IMR-90 (cell line): ENCODE data around the gene EPO. TPM values are rescaled to one million over a fixed set of nuclear protein-coding genes. Genes with fewer than 3 reads are reported as not detected.

Source experiments
- ATAC-seq: fragments of 200-7000 bp; cut with Tn5 transposase; 2 replicates; pipeline ENCODE4 v1.9.1; 2020; ENCODE audit warnings: low read depth, mild to moderate bottlenecking, moderate library complexity
- BruUV-seq: library from RNA; stranded (reverse); fragments of 400-500 nt; replicated peaks from 2 replicates; lab custom pipeline; 2021; lab: Mats Ljungman, UMichigan
- CTCF ChIA-PET: fragments of 300-600 bp; formaldehyde crosslinking; extraction: SDS; loops from one replicate; lab custom pipeline; 2021; ENCODE audit warnings: antibody characterized with exemption; lab: Yijun Ruan, JAX
- POLR2A ChIA-PET: fragments of 300-600 bp; sonication (Branson Sonifier 250); formaldehyde crosslinking; loops from one replicate; lab custom pipeline; 2022; ENCODE audit warnings: antibody characterized with exemption; ENCODE audit not compliant: unreplicated experiment; lab: Charles Lee
- DNase-seq: peaks from one replicate; pipeline ENCODE4 v3.0.0; 2013
- H2AFZ ChIP-seq: replicated peaks from 2 replicates; pipeline ENCODE3; 2013; ENCODE audit warnings: low read length, mild to moderate bottlenecking; ENCODE audit not compliant: poor library complexity
- H2AK5ac ChIP-seq: 2 replicates; pipeline ENCODE4 v1.6.1; 2013; ENCODE audit warnings: low read depth, low read length, inconsistent platforms
- H2AK9ac ChIP-seq: replicated peaks from 2 replicates; pipeline ENCODE3; 2013; ENCODE audit warnings: mild to moderate bottlenecking, low read depth, low read length, moderate library complexity; ENCODE audit not compliant: poor library complexity
- H2BK120ac ChIP-seq: 2 replicates; pipeline ENCODE4 v1.6.1; 2013; ENCODE audit warnings: low read depth, low read length, inconsistent platforms
- H2BK15ac ChIP-seq: 3 replicates; pipeline ENCODE4 v1.6.1; 2013; ENCODE audit warnings: low read depth, low read length, inconsistent platforms
- H2BK20ac ChIP-seq: 2 replicates; pipeline ENCODE4 v1.6.1; 2013; ENCODE audit warnings: low read depth, mild to moderate bottlenecking, inconsistent platforms, low read length, moderate library complexity
- H2BK5ac ChIP-seq: 2 replicates; pipeline ENCODE4 v1.6.1; 2013; ENCODE audit warnings: mild to moderate bottlenecking, low read depth, low read length, inconsistent platforms; ENCODE audit not compliant: poor library complexity, severe bottlenecking
- H3K14ac ChIP-seq: replicated peaks from 2 replicates; pipeline ENCODE4 v1.6.1; 2013; ENCODE audit warnings: low read depth, low read length, inconsistent platforms
- H3K18ac ChIP-seq: 2 replicates; pipeline ENCODE4 v1.6.1; 2013; ENCODE audit warnings: low read depth, low read length, control low read depth
- H3K23ac ChIP-seq: 2 replicates; pipeline ENCODE4 v1.6.1; 2013; ENCODE audit warnings: low read depth, low read length, inconsistent platforms
- H3K27ac ChIP-seq: 2 replicates; pipeline ENCODE4 v1.5.1; 2013; ENCODE audit warnings: mild to moderate bottlenecking, control low read depth, low read length; ENCODE audit not compliant: insufficient read depth
- H3K27me3 ChIP-seq: 2 replicates; pipeline ENCODE4 v1.6.1; 2013; ENCODE audit warnings: low read length; ENCODE audit not compliant: control insufficient read depth, insufficient read depth
- H3K36me3 ChIP-seq: 2 replicates; pipeline ENCODE4 v1.6.1; 2013; ENCODE audit warnings: low read length, mixed read lengths; ENCODE audit not compliant: control insufficient read depth, insufficient read depth
- H3K4ac ChIP-seq: 2 replicates; pipeline ENCODE4 v1.6.1; 2013; ENCODE audit warnings: low read depth, low read length, inconsistent platforms
- H3K4me1 ChIP-seq: 2 replicates; pipeline ENCODE4 v1.6.1; 2013; ENCODE audit warnings: low read length, mixed read lengths; ENCODE audit not compliant: control insufficient read depth, insufficient read depth
- H3K4me2 ChIP-seq: 2 replicates; pipeline ENCODE4 v1.6.1; 2013; ENCODE audit warnings: low read depth, mild to moderate bottlenecking, control low read depth, low read length, moderate library complexity
- H3K4me3 ChIP-seq: 2 replicates; pipeline ENCODE4 v1.5.1; 2013; ENCODE audit warnings: low read depth, mild to moderate bottlenecking, control low read depth, low read length, moderate library complexity; ENCODE audit not compliant: insufficient read depth
- H3K56ac ChIP-seq: 2 replicates; pipeline ENCODE4 v1.6.1; 2013; ENCODE audit warnings: low read length, inconsistent platforms; ENCODE audit not compliant: insufficient read depth; ENCODE audit errors: extremely low read depth
- H3K79me1 ChIP-seq, 2 experiments: 2 replicates each; pipeline ENCODE4 v1.6.1; 2013; ENCODE audit warnings: low read length in 2 of 2, inconsistent platforms in 1 of 2, low read depth in 1 of 2
- H3K9ac ChIP-seq: 2 replicates; pipeline ENCODE4 v1.6.1; 2013; ENCODE audit warnings: low read depth, low read length, control low read depth
- H3K9me1 ChIP-seq: 2 replicates; pipeline ENCODE4 v1.6.1; 2013; ENCODE audit warnings: low read length, inconsistent platforms; ENCODE audit not compliant: insufficient read depth
- H3K9me3 ChIP-seq: 2 replicates; pipeline ENCODE4 v1.6.1; 2013; ENCODE audit warnings: low read length; ENCODE audit not compliant: control insufficient read depth, insufficient read depth
- H4K20me1 ChIP-seq: 2 replicates; pipeline ENCODE4 v1.6.1; 2013; ENCODE audit warnings: low read length, inconsistent platforms; ENCODE audit not compliant: insufficient read depth
- H4K5ac ChIP-seq: 2 replicates; pipeline ENCODE4 v1.6.1; 2013; ENCODE audit warnings: mild to moderate bottlenecking, low read depth, low read length, control low read depth
- H4K8ac ChIP-seq, 2 experiments: 2 replicates each; pipeline ENCODE4 v1.6.1; 2013; ENCODE audit warnings: low read depth in 2 of 2, low read length in 2 of 2, control low read depth in 1 of 2, inconsistent platforms in 1 of 2
- H4K91ac ChIP-seq: 2 replicates; pipeline ENCODE4 v1.6.1; 2013; ENCODE audit warnings: low read depth, low read length, inconsistent platforms; ENCODE audit not compliant: insufficient read depth
- BHLHE40 ChIP-seq: fragments of 150-350 bp; IDR thresholded peaks from 2 replicates; pipeline ENCODE4 v1.6.1; 2016; ENCODE audit warnings: mild to moderate bottlenecking, low read depth, low read length
- CEBPB ChIP-seq: IDR thresholded peaks from 2 replicates; pipeline ENCODE4 v1.6.1; 2012; ENCODE audit warnings: low read depth, low read length, improper control_type of control experiment
- CHD1 ChIP-seq: IDR thresholded peaks from 2 replicates; pipeline ENCODE4 v1.6.1; 2012; ENCODE audit warnings: low read depth, low read length, improper control_type of control experiment
- FOS ChIP-seq: fragments of 150-350 bp; IDR thresholded peaks from 2 replicates; pipeline ENCODE4 v1.6.1; 2016; ENCODE audit warnings: low read depth, low read length
- MAZ ChIP-seq: IDR thresholded peaks from 2 replicates; pipeline ENCODE4 v1.6.1; 2012; ENCODE audit warnings: low read depth, mild to moderate bottlenecking, low read length, improper control_type of control experiment, moderate library complexity, borderline replicate concordance
- MXI1 ChIP-seq: IDR thresholded peaks from 2 replicates; pipeline ENCODE4 v1.6.1; 2012; ENCODE audit warnings: low read depth, mild to moderate bottlenecking, low read length, moderate library complexity, borderline replicate concordance
- NFE2L2 ChIP-seq: fragments of 150-350 bp; IDR thresholded peaks from 2 replicates; pipeline ENCODE4 v1.6.1; 2016; ENCODE audit warnings: low read depth, mild to moderate bottlenecking, low read length
- POLR2A ChIP-seq: IDR thresholded peaks from 2 replicates; pipeline ENCODE4 v1.6.1; 2012; ENCODE audit warnings: mild to moderate bottlenecking, low read depth, low read length
- RAD21 ChIP-seq: IDR thresholded peaks from 2 replicates; pipeline ENCODE4 v1.6.1; 2012; ENCODE audit warnings: low read length, improper control_type of control experiment
- RFX5 ChIP-seq: IDR thresholded peaks from 2 replicates; pipeline ENCODE4 v1.8.0; 2012; ENCODE audit warnings: low read depth, mild to moderate bottlenecking, low read length, moderate library complexity
- WGBS, 2 experiments: methylation state at CpG; one replicate each; pipeline versions ENCODE4 v1.1.5 to v1.1.7; 2013; ENCODE audit warnings: missing lambda C conversion rate in 2 of 2; ENCODE audit not compliant: insufficient read length in 1 of 2; ENCODE audit errors: extremely low coverage in 2 of 2; 5-methylcytosine and 5-hydroxymethylcytosine counted together
- dilution Hi-C: fragments of 300-500 bp; cut with HindIII; formaldehyde crosslinking; loops from one replicate; pipeline ENCODE4 v1.14.3; 2018; ENCODE audit warnings: low sequenced_read_pairs; ENCODE audit not compliant: unreplicated experiment
- in situ Hi-C: fragments of 300-500 bp; cut with MboI; formaldehyde crosslinking; loops from 3 replicates; pipeline ENCODE4 v1.14.3; 2019; ENCODE audit warnings: low sequenced_read_pairs, inconsistent platforms, mixed read lengths
- intact Hi-C: fragments of 100-400 bp; cut with micrococcal nuclease; formaldehyde crosslinking; loops from 2 replicates; pipeline ENCODE4 v1.10.0; 2022
- polyA plus RNA-seq, 3 experiments: library from polyadenylated mRNA; depleted of rRNA; stranded (reverse); fragments of >200 nt; gene quantifications; 2 replicates each; pipeline ENCODE4 v1.2.3, GENCODE V29; 2012; ENCODE audit warnings: low replicate concordance in 1 of 3
- total RNA-seq: library from RNA; depleted of rRNA; stranded (reverse); fragments of >200 nt; gene quantifications from 2 replicates; pipeline ENCODE4 v1.2.3, GENCODE V29; 2012
- TF ChIP-seq, protein P1 (sequence below): fragments of 150-350 bp; IDR thresholded peaks from 2 replicates; pipeline ENCODE4 v1.6.1; 2016; ENCODE audit warnings: low read depth, mild to moderate bottlenecking, low read length, moderate library complexity, borderline replicate concordance
- TF ChIP-seq, protein P2 (sequence below): conservative IDR thresholded peaks from 2 replicates; pipeline ENCODE4 v1.5.1; 2012; ENCODE audit warnings: mild to moderate bottlenecking, low read depth, low read length, improper control_type of control experiment

Gene EPO
- total and polyA plus RNA-seq, 2 of the 4 experiments (the other 2 are of a cell fraction), result not detected

DNA sequence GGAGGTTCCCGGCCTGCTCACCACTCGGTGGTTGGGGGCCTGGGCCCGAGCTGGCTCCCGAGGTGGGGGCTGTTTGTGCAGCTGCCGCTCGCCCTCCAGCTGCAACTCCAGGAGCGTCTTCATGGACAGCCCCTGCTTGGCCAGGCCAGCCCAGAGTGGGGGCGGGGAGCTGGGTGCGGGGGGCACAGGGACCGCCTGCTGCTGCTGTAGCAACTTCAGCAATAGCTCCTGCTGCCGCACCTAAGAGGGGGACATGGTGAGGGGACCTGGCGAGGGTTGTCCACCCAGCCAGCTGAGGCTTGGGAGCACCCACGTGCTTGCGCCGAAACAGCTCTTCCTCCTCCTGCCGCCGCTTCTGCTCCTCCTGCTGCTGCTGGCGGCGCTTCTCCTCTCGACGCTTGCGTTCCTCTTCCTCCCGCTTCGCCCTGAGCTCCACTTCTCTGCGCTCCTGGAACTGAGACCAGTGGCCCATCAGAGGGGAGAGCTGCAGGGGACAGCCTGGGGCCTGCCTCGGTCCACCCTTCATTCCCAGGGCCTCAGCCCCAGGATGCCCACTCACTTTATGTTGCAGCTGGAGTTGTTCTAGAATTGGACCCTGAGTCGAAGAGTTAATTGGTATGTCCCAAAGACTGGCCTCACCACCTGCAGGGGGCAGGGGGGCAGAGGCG, 37.1 kb upstream of the EPO start:
- Histone ChIP-seq H3K4me2 (no peak overlapping the region), H3K14ac (no peak overlapping the region), H3K18ac (no peak overlapping the region), H3K36me3 (peaks cover 87% of the 10 kb centered on the region), H3K27me3 (no peaks in the 10 kb centered on the region), H2AK9ac (peak overlapping the region; percentile 3), H3K4me3 (no peak overlapping the region), H3K79me1 (peaks cover 6 to 34% of the 10 kb centered on the region in 2 experiments), H3K27ac (no peak overlapping the region), H3K56ac (no peak overlapping the region), H2AK5ac (no peak overlapping the region), H3K4ac (no peak overlapping the region), H4K20me1 (peaks cover 38% of the 10 kb centered on the region), H3K4me1 (peaks cover 9% of the 10 kb centered on the region), H2BK5ac (no peak overlapping the region), H3K9me3 (no peaks in the 10 kb centered on the region), H3K9ac (no peak overlapping the region), H4K8ac (no peak overlapping the region), H2BK20ac (no peak overlapping the region), H2BK15ac (no peak overlapping the region), H2BK120ac (no peak overlapping the region), H3K23ac (no peak overlapping the region), H3K9me1 (no peaks in the 10 kb centered on the region), H4K91ac (no peak overlapping the region), H2AFZ (no peak overlapping the region), H4K5ac (no peak overlapping the region)
- dilution Hi-C loops, result no loop called here
- intact Hi-C loops, result no loop called here
- TF ChIP-seq MAZ, result no peak
- no peak for TF ChIP-seq RFX5
- TF ChIP-seq POLR2A, result no peak
- TF ChIP-seq MXI1, result no peak
- TF ChIP-seq FOS, result no peak
- no peak for TF ChIP-seq CHD1
- TF ChIP-seq, protein P1, sequence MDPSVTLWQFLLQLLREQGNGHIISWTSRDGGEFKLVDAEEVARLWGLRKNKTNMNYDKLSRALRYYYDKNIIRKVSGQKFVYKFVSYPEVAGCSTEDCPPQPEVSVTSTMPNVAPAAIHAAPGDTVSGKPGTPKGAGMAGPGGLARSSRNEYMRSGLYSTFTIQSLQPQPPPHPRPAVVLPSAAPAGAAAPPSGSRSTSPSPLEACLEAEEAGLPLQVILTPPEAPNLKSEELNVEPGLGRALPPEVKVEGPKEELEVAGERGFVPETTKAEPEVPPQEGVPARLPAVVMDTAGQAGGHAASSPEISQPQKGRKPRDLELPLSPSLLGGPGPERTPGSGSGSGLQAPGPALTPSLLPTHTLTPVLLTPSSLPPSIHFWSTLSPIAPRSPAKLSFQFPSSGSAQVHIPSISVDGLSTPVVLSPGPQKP, result no peak
- TF ChIP-seq CEBPB, result no peak
- TF ChIP-seq, protein P2, sequence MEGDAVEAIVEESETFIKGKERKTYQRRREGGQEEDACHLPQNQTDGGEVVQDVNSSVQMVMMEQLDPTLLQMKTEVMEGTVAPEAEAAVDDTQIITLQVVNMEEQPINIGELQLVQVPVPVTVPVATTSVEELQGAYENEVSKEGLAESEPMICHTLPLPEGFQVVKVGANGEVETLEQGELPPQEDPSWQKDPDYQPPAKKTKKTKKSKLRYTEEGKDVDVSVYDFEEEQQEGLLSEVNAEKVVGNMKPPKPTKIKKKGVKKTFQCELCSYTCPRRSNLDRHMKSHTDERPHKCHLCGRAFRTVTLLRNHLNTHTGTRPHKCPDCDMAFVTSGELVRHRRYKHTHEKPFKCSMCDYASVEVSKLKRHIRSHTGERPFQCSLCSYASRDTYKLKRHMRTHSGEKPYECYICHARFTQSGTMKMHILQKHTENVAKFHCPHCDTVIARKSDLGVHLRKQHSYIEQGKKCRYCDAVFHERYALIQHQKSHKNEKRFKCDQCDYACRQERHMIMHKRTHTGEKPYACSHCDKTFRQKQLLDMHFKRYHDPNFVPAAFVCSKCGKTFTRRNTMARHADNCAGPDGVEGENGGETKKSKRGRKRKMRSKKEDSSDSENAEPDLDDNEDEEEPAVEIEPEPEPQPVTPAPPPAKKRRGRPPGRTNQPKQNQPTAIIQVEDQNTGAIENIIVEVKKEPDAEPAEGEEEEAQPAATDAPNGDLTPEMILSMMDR, result no peak
- no peak for TF ChIP-seq BHLHE40
- no peak for TF ChIP-seq RAD21
- TF ChIP-seq NFE2L2, result no peak
- DNase-seq (no peak), ATAC-seq (no peak)
- no TSS peak for BruUV-seq
- POLR2A ChIA-PET, result no interaction called here
- 96% methylated on average over 14 of the region's 28 CpGs; no CpG with 5 or more reads in 1 of the 2 experiments for WGBS, 2 experiments
- CTCF ChIA-PET, result interaction anchor here (0.8 kb wide), 1 partner anchor 9 kb away, joined by 3 read pairs; no protein-coding TSS in a partner anchor
- in situ Hi-C loops, result no loop called here
